ENCODE results near the gene SLC6A1.
"Not testable (repeated sequence)": the region's sequence is repeated elsewhere in the genome, so short reads cannot be mapped to it uniquely, and the experiment has no call there.

The SLC6A1 gene

GRCh38 chr3:11074451-11074850 is 81.9 kb downstream of the SLC6A1 start:
- no peaks in the 10 kb centered on the region for H3K27me3 ChIP-seq (ENCODE audit: insufficient read depth, poor library complexity, severe bottlenecking)
- peak in 1 of 2 experiments; percentile 48 for DNase-seq (ENCODE audit: low read depth in 1 of 2, low spot score in 1 of 2)
- TF ChIP-seq, protein P1, sequence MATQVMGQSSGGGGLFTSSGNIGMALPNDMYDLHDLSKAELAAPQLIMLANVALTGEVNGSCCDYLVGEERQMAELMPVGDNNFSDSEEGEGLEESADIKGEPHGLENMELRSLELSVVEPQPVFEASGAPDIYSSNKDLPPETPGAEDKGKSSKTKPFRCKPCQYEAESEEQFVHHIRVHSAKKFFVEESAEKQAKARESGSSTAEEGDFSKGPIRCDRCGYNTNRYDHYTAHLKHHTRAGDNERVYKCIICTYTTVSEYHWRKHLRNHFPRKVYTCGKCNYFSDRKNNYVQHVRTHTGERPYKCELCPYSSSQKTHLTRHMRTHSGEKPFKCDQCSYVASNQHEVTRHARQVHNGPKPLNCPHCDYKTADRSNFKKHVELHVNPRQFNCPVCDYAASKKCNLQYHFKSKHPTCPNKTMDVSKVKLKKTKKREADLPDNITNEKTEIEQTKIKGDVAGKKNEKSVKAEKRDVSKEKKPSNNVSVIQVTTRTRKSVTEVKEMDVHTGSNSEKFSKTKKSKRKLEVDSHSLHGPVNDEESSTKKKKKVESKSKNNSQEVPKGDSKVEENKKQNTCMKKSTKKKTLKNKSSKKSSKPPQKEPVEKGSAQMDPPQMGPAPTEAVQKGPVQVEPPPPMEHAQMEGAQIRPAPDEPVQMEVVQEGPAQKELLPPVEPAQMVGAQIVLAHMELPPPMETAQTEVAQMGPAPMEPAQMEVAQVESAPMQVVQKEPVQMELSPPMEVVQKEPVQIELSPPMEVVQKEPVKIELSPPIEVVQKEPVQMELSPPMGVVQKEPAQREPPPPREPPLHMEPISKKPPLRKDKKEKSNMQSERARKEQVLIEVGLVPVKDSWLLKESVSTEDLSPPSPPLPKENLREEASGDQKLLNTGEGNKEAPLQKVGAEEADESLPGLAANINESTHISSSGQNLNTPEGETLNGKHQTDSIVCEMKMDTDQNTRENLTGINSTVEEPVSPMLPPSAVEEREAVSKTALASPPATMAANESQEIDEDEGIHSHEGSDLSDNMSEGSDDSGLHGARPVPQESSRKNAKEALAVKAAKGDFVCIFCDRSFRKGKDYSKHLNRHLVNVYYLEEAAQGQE (IDR thresholded peaks at IDR 0.05; ENCODE audit: insufficient replicate concordance, low read depth), result no peak
- TF ChIP-seq POLR2AphosphoS5 (IDR thresholded peaks at IDR 0.05; ENCODE audit: low read depth) (no peak), GABPA (IDR thresholded peaks at IDR 0.05; ENCODE audit: low read depth) (no peak), SPI1 (IDR thresholded peaks at IDR 0.05; ENCODE audit: borderline replicate concordance, low read depth) (no peak)
- TF ChIP-seq, protein P2, sequence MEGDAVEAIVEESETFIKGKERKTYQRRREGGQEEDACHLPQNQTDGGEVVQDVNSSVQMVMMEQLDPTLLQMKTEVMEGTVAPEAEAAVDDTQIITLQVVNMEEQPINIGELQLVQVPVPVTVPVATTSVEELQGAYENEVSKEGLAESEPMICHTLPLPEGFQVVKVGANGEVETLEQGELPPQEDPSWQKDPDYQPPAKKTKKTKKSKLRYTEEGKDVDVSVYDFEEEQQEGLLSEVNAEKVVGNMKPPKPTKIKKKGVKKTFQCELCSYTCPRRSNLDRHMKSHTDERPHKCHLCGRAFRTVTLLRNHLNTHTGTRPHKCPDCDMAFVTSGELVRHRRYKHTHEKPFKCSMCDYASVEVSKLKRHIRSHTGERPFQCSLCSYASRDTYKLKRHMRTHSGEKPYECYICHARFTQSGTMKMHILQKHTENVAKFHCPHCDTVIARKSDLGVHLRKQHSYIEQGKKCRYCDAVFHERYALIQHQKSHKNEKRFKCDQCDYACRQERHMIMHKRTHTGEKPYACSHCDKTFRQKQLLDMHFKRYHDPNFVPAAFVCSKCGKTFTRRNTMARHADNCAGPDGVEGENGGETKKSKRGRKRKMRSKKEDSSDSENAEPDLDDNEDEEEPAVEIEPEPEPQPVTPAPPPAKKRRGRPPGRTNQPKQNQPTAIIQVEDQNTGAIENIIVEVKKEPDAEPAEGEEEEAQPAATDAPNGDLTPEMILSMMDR (IDR thresholded peaks at IDR 0.05; ENCODE audit: insufficient read depth, low read length), result no peak
- H3K27ac ChIP-seq (replicated peaks), result no peak overlapping the region
- H3K4me3 ChIP-seq (replicated peaks; ENCODE audit: insufficient read depth, low read length), result no peak overlapping the region

GRCh38 chr3:11075122-11075521 is 82.6 kb downstream of the SLC6A1 start:
- DNase-seq (ENCODE audit: low read depth in 1 of 2, low spot score in 1 of 2); H3K4me3 ChIP-seq (replicated peaks; ENCODE audit: insufficient read depth, low read length); H3K27ac ChIP-seq (replicated peaks); H3K27me3 ChIP-seq (ENCODE audit: insufficient read depth, poor library complexity, severe bottlenecking): not testable (repeated sequence)

GRCh38 chr3:11076711-11077110 is 84.2 kb downstream of the SLC6A1 start:
- Histone ChIP-seq H3K4me3 (replicated peaks; ENCODE audit: insufficient read depth, low read length) (no peak overlapping the region), H3K27ac (replicated peaks) (no peak overlapping the region), H3K27me3 (ENCODE audit: insufficient read depth, poor library complexity, severe bottlenecking) (no peaks in the 10 kb centered on the region)
- no peak for DNase-seq (ENCODE audit: low read depth in 1 of 2, low spot score in 1 of 2)
- TF ChIP-seq, protein P1 (IDR thresholded peaks at IDR 0.05; ENCODE audit: insufficient replicate concordance, low read depth), result no peak
- TF ChIP-seq, protein P2 (IDR thresholded peaks at IDR 0.05; ENCODE audit: insufficient read depth, low read length), result no peak
- TF ChIP-seq GABPA (IDR thresholded peaks at IDR 0.05; ENCODE audit: low read depth), result no peak
- no peak for TF ChIP-seq SPI1 (IDR thresholded peaks at IDR 0.05; ENCODE audit: borderline replicate concordance, low read depth)
- TF ChIP-seq POLR2AphosphoS5 (IDR thresholded peaks at IDR 0.05; ENCODE audit: low read depth), result no peak

DNA sequence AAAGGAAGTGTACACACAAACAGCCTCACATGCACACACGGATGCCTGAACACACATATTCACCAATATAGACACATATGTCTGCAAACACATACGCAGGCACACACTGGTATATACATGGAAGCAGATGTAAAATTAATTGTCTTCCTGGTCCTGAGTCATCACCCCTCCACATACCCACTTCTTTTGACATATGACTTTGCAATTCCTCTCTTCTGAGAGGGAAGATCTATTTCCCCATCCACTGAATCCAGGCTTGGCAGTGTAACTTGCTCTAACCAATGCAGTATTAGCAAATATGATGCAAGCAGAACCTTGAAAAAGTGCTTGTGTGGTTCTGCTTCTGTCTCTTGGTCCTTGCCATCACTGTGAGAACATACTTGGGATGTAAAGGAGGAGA is 84.9 kb downstream of the SLC6A1 start:
- TF ChIP-seq POLR2AphosphoS5 (IDR thresholded peaks at IDR 0.05; ENCODE audit: low read depth) (no peak), GABPA (IDR thresholded peaks at IDR 0.05; ENCODE audit: low read depth) (no peak), SPI1 (IDR thresholded peaks at IDR 0.05; ENCODE audit: borderline replicate concordance, low read depth) (no peak; the same call in 1 of the 2 replicates)
- TF ChIP-seq, protein P2 (IDR thresholded peaks at IDR 0.05; ENCODE audit: insufficient read depth, low read length), result no peak
- TF ChIP-seq, protein P1 (IDR thresholded peaks at IDR 0.05; ENCODE audit: insufficient replicate concordance, low read depth), result no peak
- H3K4me3 ChIP-seq (replicated peaks; ENCODE audit: insufficient read depth, low read length), result no peak overlapping the region
- no peaks in the 10 kb centered on the region for H3K27me3 ChIP-seq (ENCODE audit: insufficient read depth, poor library complexity, severe bottlenecking)
- no peak overlapping the region for H3K27ac ChIP-seq (replicated peaks)
- DNase-seq (ENCODE audit: low read depth in 1 of 2, low spot score in 1 of 2), result peak; percentile 75 to 81

Measured in HL-60 (cell line).